Panc1 (cell line): ENCODE data around the gene SSR1. TPM values are rescaled to one million over a fixed set of nuclear protein-coding genes. Genes with fewer than 3 reads are reported as not detected.

Source experiments
- ATAC-seq: fragments of 200-7000 bp; cut with Tn5 transposase; 2 replicates; pipeline ENCODE4 v1.9.1; 2020; ENCODE audit warnings: mild to moderate bottlenecking, moderate library complexity
- BruUV-seq: library from RNA; stranded (reverse); fragments of 400-500 nt; replicated peaks from 2 replicates; lab custom pipeline; 2021; lab: Mats Ljungman, UMichigan
- CTCF ChIA-PET: fragments of 300-600 bp; sonication (Branson Sonifier 250); formaldehyde crosslinking; loops from one replicate; lab custom pipeline; 2022; ENCODE audit warnings: antibody characterized with exemption; lab: Charles Lee
- POLR2A ChIA-PET: fragments of 300-600 bp; sonication (Branson Sonifier 250); formaldehyde crosslinking; loops from one replicate; lab custom pipeline; 2022; ENCODE audit warnings: antibody characterized with exemption; lab: Charles Lee
- DNase-seq: peaks from one replicate; pipeline ENCODE4 v3.0.0-alpha.2; 2010; ENCODE audit warnings: low read depth, low spot score
- H3K27ac ChIP-seq: 2 replicates; pipeline ENCODE4 v1.5.1; 2011; ENCODE audit warnings: mild to moderate bottlenecking, low read length, inconsistent platforms
- H3K27me3 ChIP-seq: fragments of 200-500 bp; sonication (Bioruptor generic); 2 replicates; pipeline ENCODE4 v1.6.0; 2014; ENCODE audit warnings: low read length, inconsistent platforms; ENCODE audit not compliant: control insufficient read depth, insufficient read depth
- H3K36me3 ChIP-seq: fragments of 200-500 bp; sonication (Bioruptor generic); 2 replicates; pipeline ENCODE4 v1.5.1; 2014; ENCODE audit warnings: inconsistent platforms, mild to moderate bottlenecking, low read length, moderate library complexity; ENCODE audit not compliant: control insufficient read depth, insufficient read depth
- H3K4me1 ChIP-seq: 2 replicates; pipeline ENCODE4 v1.5.1; 2011; ENCODE audit warnings: inconsistent platforms, mild to moderate bottlenecking, low read length, moderate library complexity; ENCODE audit not compliant: control insufficient read depth, insufficient read depth
- H3K4me3 ChIP-seq, 2 experiments: 2 replicates each; pipeline ENCODE4 v1.5.1; 2011 to 2012; ENCODE audit warnings: low read depth in 2 of 2, low read length in 2 of 2, mild to moderate bottlenecking in 2 of 2, inconsistent platforms in 1 of 2, moderate library complexity in 1 of 2
- H3K9me3 ChIP-seq: fragments of 200-500 bp; sonication (Bioruptor generic); 2 replicates; pipeline ENCODE4 v1.5.1; 2014; ENCODE audit warnings: low read depth, mild to moderate bottlenecking, inconsistent platforms, low read length, moderate library complexity; ENCODE audit not compliant: control insufficient read depth, insufficient read depth
- POLR2AphosphoS5 ChIP-seq: IDR thresholded peaks from 2 replicates; pipeline ENCODE4 v1.6.1; 2012; ENCODE audit warnings: mild to moderate bottlenecking, low read depth, low read length, moderate library complexity
- SIN3A ChIP-seq: IDR thresholded peaks from 2 replicates; pipeline ENCODE4 v1.6.1; 2012; ENCODE audit warnings: low read depth, mild to moderate bottlenecking, low read length, moderate library complexity, borderline replicate concordance; ENCODE audit not compliant: insufficient read depth
- TCF7L2 ChIP-seq: IDR thresholded peaks from 2 replicates; pipeline ENCODE4 v1.6.1; 2011; ENCODE audit warnings: mild to moderate bottlenecking, low read depth, low read length, inconsistent platforms
- in situ Hi-C: cut with HindIII; loops from 2 replicates; pipeline ENCODE4 v1.10.0; 2016; ENCODE audit warnings: low sequenced_read_pairs, low pct_unique_long_range_greater_than_20kb
- intact Hi-C: fragments of 100-400 bp; cut with micrococcal nuclease; formaldehyde crosslinking; loops from one replicate; pipeline ENCODE4 v1.10.0; 2022; ENCODE audit not compliant: unreplicated experiment
- total RNA-seq: library from RNA; stranded (reverse); gene quantifications from one replicate; pipeline ENCODE4 v1.2.1, GENCODE V29; 2021; ENCODE audit not compliant: unreplicated experiment
- TF ChIP-seq, protein P1 (sequence below): fragments of 450-650 bp; IDR thresholded peaks from 2 replicates; pipeline ENCODE4 v1.5.1; 2017; ENCODE audit warnings: mild to moderate bottlenecking
- TF ChIP-seq, protein P2 (sequence below), 2 experiments: IDR thresholded peaks; 2 replicates each; pipeline ENCODE4 v1.6.1; 2011 to 2012; ENCODE audit warnings: low read depth in 2 of 2, control low read depth in 1 of 2, low read length in 1 of 2, mild to moderate bottlenecking in 1 of 2, moderate library complexity in 1 of 2; ENCODE audit not compliant: insufficient read depth in 1 of 2

Gene SSR1
- total RNA-seq, 1 experiment from 2014 or later: 119 TPM

GRCh38 chr6:7232351-7232750, 80.6 kb downstream of the SSR1 start:
- DNase-seq: no peak
- CTCF ChIA-PET: no interaction called here
- in situ Hi-C loops: no loop called here
- POLR2A ChIA-PET: no interaction called here
- ATAC-seq: no peak
- no TSS peak for BruUV-seq
- peaks cover 7% of the 10 kb centered on the region; the same call in 1 of the 2 replicates for H3K36me3 ChIP-seq
- intact Hi-C loops: no loop called here
- no peaks in the 10 kb centered on the region for H3K4me1 ChIP-seq
- TF ChIP-seq TCF7L2: no peak
- TF ChIP-seq, protein P1, sequence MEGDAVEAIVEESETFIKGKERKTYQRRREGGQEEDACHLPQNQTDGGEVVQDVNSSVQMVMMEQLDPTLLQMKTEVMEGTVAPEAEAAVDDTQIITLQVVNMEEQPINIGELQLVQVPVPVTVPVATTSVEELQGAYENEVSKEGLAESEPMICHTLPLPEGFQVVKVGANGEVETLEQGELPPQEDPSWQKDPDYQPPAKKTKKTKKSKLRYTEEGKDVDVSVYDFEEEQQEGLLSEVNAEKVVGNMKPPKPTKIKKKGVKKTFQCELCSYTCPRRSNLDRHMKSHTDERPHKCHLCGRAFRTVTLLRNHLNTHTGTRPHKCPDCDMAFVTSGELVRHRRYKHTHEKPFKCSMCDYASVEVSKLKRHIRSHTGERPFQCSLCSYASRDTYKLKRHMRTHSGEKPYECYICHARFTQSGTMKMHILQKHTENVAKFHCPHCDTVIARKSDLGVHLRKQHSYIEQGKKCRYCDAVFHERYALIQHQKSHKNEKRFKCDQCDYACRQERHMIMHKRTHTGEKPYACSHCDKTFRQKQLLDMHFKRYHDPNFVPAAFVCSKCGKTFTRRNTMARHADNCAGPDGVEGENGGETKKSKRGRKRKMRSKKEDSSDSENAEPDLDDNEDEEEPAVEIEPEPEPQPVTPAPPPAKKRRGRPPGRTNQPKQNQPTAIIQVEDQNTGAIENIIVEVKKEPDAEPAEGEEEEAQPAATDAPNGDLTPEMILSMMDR: no peak
- TF ChIP-seq POLR2AphosphoS5: no peak
- TF ChIP-seq, protein P2, sequence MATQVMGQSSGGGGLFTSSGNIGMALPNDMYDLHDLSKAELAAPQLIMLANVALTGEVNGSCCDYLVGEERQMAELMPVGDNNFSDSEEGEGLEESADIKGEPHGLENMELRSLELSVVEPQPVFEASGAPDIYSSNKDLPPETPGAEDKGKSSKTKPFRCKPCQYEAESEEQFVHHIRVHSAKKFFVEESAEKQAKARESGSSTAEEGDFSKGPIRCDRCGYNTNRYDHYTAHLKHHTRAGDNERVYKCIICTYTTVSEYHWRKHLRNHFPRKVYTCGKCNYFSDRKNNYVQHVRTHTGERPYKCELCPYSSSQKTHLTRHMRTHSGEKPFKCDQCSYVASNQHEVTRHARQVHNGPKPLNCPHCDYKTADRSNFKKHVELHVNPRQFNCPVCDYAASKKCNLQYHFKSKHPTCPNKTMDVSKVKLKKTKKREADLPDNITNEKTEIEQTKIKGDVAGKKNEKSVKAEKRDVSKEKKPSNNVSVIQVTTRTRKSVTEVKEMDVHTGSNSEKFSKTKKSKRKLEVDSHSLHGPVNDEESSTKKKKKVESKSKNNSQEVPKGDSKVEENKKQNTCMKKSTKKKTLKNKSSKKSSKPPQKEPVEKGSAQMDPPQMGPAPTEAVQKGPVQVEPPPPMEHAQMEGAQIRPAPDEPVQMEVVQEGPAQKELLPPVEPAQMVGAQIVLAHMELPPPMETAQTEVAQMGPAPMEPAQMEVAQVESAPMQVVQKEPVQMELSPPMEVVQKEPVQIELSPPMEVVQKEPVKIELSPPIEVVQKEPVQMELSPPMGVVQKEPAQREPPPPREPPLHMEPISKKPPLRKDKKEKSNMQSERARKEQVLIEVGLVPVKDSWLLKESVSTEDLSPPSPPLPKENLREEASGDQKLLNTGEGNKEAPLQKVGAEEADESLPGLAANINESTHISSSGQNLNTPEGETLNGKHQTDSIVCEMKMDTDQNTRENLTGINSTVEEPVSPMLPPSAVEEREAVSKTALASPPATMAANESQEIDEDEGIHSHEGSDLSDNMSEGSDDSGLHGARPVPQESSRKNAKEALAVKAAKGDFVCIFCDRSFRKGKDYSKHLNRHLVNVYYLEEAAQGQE (IDR thresholded peaks at IDR 0.05; ENCODE audit: insufficient read depth in 1 of 2, low read depth in 2 of 2, low read length in 1 of 2): no peak
- no peak for TF ChIP-seq SIN3A
- H3K4me3 ChIP-seq: no peak overlapping the region
- no peaks in the 10 kb centered on the region for H3K9me3 ChIP-seq
- no peak overlapping the region for H3K27ac ChIP-seq
- H3K27me3 ChIP-seq: no peaks in the 10 kb centered on the region

DNA sequence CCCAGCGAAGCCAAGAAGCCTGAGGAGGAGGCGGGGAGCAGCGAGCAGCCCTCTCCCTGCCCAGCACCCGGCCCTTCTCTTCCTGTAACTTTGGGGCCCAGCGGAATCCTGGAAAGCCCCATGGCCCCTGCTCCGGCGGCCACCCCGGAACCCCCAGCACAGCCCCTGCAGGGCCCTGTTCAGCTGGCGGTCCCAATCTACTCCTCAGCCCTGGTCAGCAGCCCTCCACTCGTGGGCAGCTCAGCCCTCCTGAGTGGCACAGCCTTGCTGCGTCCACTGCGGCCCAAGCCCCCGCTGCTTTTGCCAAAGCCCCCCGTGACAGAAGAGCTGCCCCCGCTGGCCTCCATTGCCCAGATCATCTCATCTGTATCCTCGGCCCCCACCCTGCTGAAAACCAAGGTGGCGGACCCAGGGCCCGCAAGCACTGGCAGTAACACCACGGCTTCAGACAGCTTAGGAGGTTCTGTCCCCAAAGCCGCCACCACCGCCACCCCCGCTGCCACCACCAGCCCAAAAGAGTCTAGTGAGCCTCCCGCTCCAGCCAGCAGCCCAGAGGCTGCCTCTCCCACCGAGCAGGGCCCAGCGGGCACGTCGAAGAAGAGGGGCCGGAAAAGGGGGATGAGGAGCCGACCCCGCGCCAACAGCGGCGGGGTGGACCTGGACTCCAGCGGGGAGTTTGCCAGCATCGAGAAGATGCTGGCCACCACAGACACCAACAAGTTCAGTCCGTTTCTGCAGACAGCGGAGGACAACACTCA, 81.9 kb downstream of the SSR1 start:
- intact Hi-C loops: no loop called here
- ATAC-seq: no peak
- TF ChIP-seq TCF7L2 (no peak), POLR2AphosphoS5 (no peak), SIN3A (no peak)
- TF ChIP-seq, protein P2 (IDR thresholded peaks at IDR 0.05; ENCODE audit: insufficient read depth in 1 of 2, low read depth in 2 of 2, low read length in 1 of 2): no peak
- TF ChIP-seq, protein P1: no peak

More for the DNA sequence above, 81.9 kb downstream of the SSR1 start:
- CTCF ChIA-PET: no interaction called here
- Histone ChIP-seq H3K4me1 (no peaks in the 10 kb centered on the region), H3K27me3 (no peaks in the 10 kb centered on the region), H3K4me3 (no peak overlapping the region), H3K36me3 (peaks cover 5% of the 10 kb centered on the region; the same call in 1 of the 2 replicates), H3K27ac (no peak overlapping the region), H3K9me3 (no peaks in the 10 kb centered on the region)
- POLR2A ChIA-PET: no interaction called here
- BruUV-seq: no TSS peak
- DNase-seq: no peak
- in situ Hi-C loops: no loop called here
